K562 (cell line): ENCODE measurements around the gene ALG11. TPM values are rescaled to one million over a fixed set of nuclear protein-coding genes. Genes with fewer than 3 reads are reported as not detected.

Source experiments
- COPS2 ChIP-seq: fragments of 450-650 bp; conservative IDR thresholded peaks from 2 replicates; pipeline ENCODE4 v1.6.1; 2016; ENCODE audit warnings: mild to moderate bottlenecking, moderate library complexity
- CREBBP ChIP-seq: IDR thresholded peaks from one replicate; pipeline ENCODE4 v1.6.1; 2012; ENCODE audit warnings: low read depth, mild to moderate bottlenecking, control low read depth, inconsistent platforms, low read length
- ETV1 ChIP-seq: fragments of 450-650 bp; conservative IDR thresholded peaks from 2 replicates; pipeline ENCODE4 v1.6.1; 2016; ENCODE audit warnings: missing genetic modification characterization, control low read depth, low read depth, missing compliant biosample characterization
- KDM1A ChIP-seq, 2 experiments: fragments of 450-650 bp; IDR thresholded peaks; 2 replicates each; pipeline ENCODE4 v1.6.1; 2016; ENCODE audit warnings: mild to moderate bottlenecking in 2 of 2
- KDM2B ChIP-seq: fragments of 250-450 bp; sonication (Bioruptor Pico); IDR thresholded peaks from 2 replicates; pipeline ENCODE4 v1.8.0; 2021; ENCODE audit warnings: mild to moderate bottlenecking, moderate library complexity
- RBFOX2 ChIP-seq: fragments of 200-400 bp; formaldehyde crosslinking; IDR thresholded peaks from 2 replicates; pipeline ENCODE4 v1.6.1; 2017; ENCODE audit warnings: low read depth, mild to moderate bottlenecking, low read length, moderate library complexity
- TEAD2 ChIP-seq: fragments of 450-650 bp; IDR thresholded peaks from 2 replicates; pipeline ENCODE4 v1.6.1; 2016; ENCODE audit warnings: missing genetic modification characterization, control low read depth, missing compliant biosample characterization
- ZBTB43 ChIP-seq: sonication (generic); formaldehyde crosslinking; IDR thresholded peaks from 2 replicates; pipeline ENCODE4 v1.8.0; 2023; ENCODE audit warnings: mild to moderate bottlenecking, missing genetic modification reagents
- ZKSCAN1 ChIP-seq: fragments of 150-350 bp; IDR thresholded peaks from 2 replicates; pipeline ENCODE4 v1.6.1; 2016; ENCODE audit warnings: low read depth, low read length
- ZNF212 ChIP-seq: fragments of 450-650 bp; formaldehyde crosslinking; IDR thresholded peaks from 2 replicates; pipeline ENCODE4 v1.4.0; 2020; ENCODE audit warnings: mild to moderate bottlenecking
- ZNF239 ChIP-seq: fragments of 250-450 bp; sonication (Bioruptor Pico); IDR thresholded peaks from 2 replicates; pipeline ENCODE4 v1.4.0; 2020; ENCODE audit warnings: mild to moderate bottlenecking
- ZNF507 ChIP-seq: conservative IDR thresholded peaks from 2 replicates; pipeline ENCODE4 v1.6.1; 2017; ENCODE audit warnings: missing genetic modification characterization, missing compliant biosample characterization
- ZNF696 ChIP-seq: fragments of 250-450 bp; sonication (Bioruptor Pico); conservative IDR thresholded peaks from 2 replicates; pipeline ENCODE4 v1.4.0; 2020; ENCODE audit warnings: mild to moderate bottlenecking, moderate library complexity
- polyA plus RNA-seq, 8 experiments: library from polyadenylated mRNA; depleted of rRNA in 4 of 8; stranded (reverse) in 5 of 8; unstranded in 3 of 8; fragments of >200 nt; fragmentation: Nextera tagmentation in 2 of 8; fragmentation: Illumina TruSeq in 1 of 8; extraction: Ambion mirVana in 2 of 8; extraction: Trizol in 1 of 8; gene quantifications; 2 replicates each; pipeline versions ENCODE4 v1.2.1 to v1.2.3, GENCODE V29; 2011 to 2014; ENCODE audit warnings: inconsistent platforms in 1 of 8, missing spikeins in 1 of 8
- total RNA-seq, 7 experiments: library from RNA; depleted of rRNA in 6 of 7; stranded (reverse); fragments of >200 nt in 6 of 7; fragmentation: Illumina TruSeq in 2 of 7; extraction: Trizol in 2 of 7; gene quantifications; 2 replicates each; pipeline versions ENCODE4 v1.2.1 to v1.2.3, GENCODE V29; 2011 to 2021; ENCODE audit warnings: low replicate concordance in 1 of 7
- TF ChIP-seq, protein P1 (sequence below): fragments of 450-650 bp; IDR thresholded peaks from 2 replicates; pipeline ENCODE4 v1.6.1; 2016; ENCODE audit warnings: mild to moderate bottlenecking, moderate library complexity
- TF ChIP-seq, protein P2 (sequence below): conservative IDR thresholded peaks from 2 replicates; pipeline ENCODE4 v1.6.1; 2011; ENCODE audit warnings: low read depth, mild to moderate bottlenecking, low read length; ENCODE audit not compliant: control insufficient read depth

Gene ALG11
- total and polyA plus RNA-seq, 9 of the 15 experiments (the other 6 are each of a cell fraction or from before 2014, with no cell fraction given) = 7.3 to 19.2 (median 16.3) TPM

- TF ChIP-seq, protein P1, sequence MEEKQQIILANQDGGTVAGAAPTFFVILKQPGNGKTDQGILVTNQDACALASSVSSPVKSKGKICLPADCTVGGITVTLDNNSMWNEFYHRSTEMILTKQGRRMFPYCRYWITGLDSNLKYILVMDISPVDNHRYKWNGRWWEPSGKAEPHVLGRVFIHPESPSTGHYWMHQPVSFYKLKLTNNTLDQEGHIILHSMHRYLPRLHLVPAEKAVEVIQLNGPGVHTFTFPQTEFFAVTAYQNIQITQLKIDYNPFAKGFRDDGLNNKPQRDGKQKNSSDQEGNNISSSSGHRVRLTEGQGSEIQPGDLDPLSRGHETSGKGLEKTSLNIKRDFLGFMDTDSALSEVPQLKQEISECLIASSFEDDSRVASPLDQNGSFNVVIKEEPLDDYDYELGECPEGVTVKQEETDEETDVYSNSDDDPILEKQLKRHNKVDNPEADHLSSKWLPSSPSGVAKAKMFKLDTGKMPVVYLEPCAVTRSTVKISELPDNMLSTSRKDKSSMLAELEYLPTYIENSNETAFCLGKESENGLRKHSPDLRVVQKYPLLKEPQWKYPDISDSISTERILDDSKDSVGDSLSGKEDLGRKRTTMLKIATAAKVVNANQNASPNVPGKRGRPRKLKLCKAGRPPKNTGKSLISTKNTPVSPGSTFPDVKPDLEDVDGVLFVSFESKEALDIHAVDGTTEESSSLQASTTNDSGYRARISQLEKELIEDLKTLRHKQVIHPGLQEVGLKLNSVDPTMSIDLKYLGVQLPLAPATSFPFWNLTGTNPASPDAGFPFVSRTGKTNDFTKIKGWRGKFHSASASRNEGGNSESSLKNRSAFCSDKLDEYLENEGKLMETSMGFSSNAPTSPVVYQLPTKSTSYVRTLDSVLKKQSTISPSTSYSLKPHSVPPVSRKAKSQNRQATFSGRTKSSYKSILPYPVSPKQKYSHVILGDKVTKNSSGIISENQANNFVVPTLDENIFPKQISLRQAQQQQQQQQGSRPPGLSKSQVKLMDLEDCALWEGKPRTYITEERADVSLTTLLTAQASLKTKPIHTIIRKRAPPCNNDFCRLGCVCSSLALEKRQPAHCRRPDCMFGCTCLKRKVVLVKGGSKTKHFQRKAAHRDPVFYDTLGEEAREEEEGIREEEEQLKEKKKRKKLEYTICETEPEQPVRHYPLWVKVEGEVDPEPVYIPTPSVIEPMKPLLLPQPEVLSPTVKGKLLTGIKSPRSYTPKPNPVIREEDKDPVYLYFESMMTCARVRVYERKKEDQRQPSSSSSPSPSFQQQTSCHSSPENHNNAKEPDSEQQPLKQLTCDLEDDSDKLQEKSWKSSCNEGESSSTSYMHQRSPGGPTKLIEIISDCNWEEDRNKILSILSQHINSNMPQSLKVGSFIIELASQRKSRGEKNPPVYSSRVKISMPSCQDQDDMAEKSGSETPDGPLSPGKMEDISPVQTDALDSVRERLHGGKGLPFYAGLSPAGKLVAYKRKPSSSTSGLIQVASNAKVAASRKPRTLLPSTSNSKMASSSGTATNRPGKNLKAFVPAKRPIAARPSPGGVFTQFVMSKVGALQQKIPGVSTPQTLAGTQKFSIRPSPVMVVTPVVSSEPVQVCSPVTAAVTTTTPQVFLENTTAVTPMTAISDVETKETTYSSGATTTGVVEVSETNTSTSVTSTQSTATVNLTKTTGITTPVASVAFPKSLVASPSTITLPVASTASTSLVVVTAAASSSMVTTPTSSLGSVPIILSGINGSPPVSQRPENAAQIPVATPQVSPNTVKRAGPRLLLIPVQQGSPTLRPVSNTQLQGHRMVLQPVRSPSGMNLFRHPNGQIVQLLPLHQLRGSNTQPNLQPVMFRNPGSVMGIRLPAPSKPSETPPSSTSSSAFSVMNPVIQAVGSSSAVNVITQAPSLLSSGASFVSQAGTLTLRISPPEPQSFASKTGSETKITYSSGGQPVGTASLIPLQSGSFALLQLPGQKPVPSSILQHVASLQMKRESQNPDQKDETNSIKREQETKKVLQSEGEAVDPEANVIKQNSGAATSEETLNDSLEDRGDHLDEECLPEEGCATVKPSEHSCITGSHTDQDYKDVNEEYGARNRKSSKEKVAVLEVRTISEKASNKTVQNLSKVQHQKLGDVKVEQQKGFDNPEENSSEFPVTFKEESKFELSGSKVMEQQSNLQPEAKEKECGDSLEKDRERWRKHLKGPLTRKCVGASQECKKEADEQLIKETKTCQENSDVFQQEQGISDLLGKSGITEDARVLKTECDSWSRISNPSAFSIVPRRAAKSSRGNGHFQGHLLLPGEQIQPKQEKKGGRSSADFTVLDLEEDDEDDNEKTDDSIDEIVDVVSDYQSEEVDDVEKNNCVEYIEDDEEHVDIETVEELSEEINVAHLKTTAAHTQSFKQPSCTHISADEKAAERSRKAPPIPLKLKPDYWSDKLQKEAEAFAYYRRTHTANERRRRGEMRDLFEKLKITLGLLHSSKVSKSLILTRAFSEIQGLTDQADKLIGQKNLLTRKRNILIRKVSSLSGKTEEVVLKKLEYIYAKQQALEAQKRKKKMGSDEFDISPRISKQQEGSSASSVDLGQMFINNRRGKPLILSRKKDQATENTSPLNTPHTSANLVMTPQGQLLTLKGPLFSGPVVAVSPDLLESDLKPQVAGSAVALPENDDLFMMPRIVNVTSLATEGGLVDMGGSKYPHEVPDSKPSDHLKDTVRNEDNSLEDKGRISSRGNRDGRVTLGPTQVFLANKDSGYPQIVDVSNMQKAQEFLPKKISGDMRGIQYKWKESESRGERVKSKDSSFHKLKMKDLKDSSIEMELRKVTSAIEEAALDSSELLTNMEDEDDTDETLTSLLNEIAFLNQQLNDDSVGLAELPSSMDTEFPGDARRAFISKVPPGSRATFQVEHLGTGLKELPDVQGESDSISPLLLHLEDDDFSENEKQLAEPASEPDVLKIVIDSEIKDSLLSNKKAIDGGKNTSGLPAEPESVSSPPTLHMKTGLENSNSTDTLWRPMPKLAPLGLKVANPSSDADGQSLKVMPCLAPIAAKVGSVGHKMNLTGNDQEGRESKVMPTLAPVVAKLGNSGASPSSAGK = peak; percentile 71
- no peak for TF ChIP-seq KDM1A (IDR thresholded peaks at IDR 0.05)
- no peak for TF ChIP-seq COPS2
- TF ChIP-seq CREBBP = no peak
- TF ChIP-seq ZNF696 = no peak
- TF ChIP-seq ZNF212 = no peak
- TF ChIP-seq ZKSCAN1 = no peak
- no peak for TF ChIP-seq ZBTB43
- no peak for TF ChIP-seq KDM2B (CRISPR knock-in tag)
- TF ChIP-seq, protein P2, sequence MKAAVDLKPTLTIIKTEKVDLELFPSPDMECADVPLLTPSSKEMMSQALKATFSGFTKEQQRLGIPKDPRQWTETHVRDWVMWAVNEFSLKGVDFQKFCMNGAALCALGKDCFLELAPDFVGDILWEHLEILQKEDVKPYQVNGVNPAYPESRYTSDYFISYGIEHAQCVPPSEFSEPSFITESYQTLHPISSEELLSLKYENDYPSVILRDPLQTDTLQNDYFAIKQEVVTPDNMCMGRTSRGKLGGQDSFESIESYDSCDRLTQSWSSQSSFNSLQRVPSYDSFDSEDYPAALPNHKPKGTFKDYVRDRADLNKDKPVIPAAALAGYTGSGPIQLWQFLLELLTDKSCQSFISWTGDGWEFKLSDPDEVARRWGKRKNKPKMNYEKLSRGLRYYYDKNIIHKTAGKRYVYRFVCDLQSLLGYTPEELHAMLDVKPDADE = no peak
- peak; percentile 59 for TF ChIP-seq RBFOX2
- TF ChIP-seq ZNF239 (CRISPR knock-in tag) = no peak
- TF ChIP-seq ZNF507 = no peak
- no peak for TF ChIP-seq TEAD2 (tag)
- TF ChIP-seq ETV1 (tag) = no peak
Observed at GRCh38 chr13:51978796-51979556, 33.2 kb upstream of the ALG11 start (continued).
